HG03457 (cell line): Measurements from ENCODE around the gene CSE1L.
"Not testable (repeated sequence)": the region's sequence is repeated elsewhere in the genome, so short reads cannot be mapped to it uniquely, and the experiment has no call there.

Experiments used
- ATAC-seq: cut with Tn5 transposase; IDR thresholded peaks from one replicate; pipeline ENCODE4 v1.9.1; 2021; ENCODE audit warnings: moderate number of reproducible peaks; ENCODE audit not compliant: unreplicated experiment

Gene CSE1L

GRCh38 chr20:49118307-49118706 lies 72.2 kb downstream of the CSE1L start:
- no peak for ATAC-seq

GRCh38 chr20:49119988-49120387 lies 73.9 kb downstream of the CSE1L start:
- ATAC-seq: no peak

- no peak for ATAC-seq
Measured at GRCh38 chr20:49122920-49123319, 76.8 kb downstream of the CSE1L start.

GRCh38 chr20:49123982-49124381 lies 77.9 kb downstream of the CSE1L start:
- no peak for ATAC-seq

- ATAC-seq: no peak
Measured at GRCh38 chr20:49132995-49133478, 86.9 kb downstream of the CSE1L start.

GRCh38 chr20:49133571-49133970 lies 87.5 kb downstream of the CSE1L start:
- ATAC-seq: no peak

GRCh38 chr20:49134797-49135196 lies 88.7 kb downstream of the CSE1L start:
- not testable (repeated sequence) for ATAC-seq

GRCh38 chr20:49136817-49137571 lies 90.9 kb downstream of the CSE1L start:
- no peak for ATAC-seq

- ATAC-seq: no peak
Measured at GRCh38 chr20:49138431-49138830, 92.3 kb downstream of the CSE1L start.

- no peak for ATAC-seq
Measured at GRCh38 chr20:49140411-49140810, 94.3 kb downstream of the CSE1L start.

GRCh38 chr20:49140834-49141233 lies 94.7 kb downstream of the CSE1L start:
- no peak for ATAC-seq
